Measurements from ENCODE around the gene ZC3H12D.
"Not testable (repeated sequence)": the region's sequence is repeated elsewhere in the genome, so short reads cannot be mapped to it uniquely, and the experiment has no call there.

ZC3H12D gene

DNA sequence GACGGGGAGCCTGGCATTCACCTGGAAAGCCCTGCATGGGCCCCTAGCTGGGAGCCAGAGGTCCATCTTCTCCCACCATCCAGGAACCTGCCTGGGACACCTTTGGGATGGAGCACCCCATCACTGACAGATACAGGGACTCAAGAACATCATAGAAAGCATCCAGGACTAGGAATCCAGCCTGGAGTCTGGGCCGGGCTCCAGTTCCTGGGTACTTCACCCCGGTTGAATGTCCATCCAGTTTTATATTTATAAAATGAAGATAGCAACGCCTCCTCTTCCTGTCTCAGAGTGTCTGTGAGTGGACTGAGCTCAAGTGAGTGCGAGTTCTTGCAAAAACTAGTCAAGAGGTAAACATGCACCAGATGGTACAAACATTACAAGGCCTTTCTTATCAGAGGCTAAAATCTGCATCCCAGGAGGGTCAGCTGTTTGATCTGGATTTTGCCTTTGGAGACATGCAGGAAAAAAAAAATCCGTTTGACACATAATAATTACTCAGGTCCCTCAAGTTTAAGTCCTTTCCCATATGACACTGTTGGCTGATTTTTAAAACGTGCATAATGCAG is 27.4 kb downstream of the ZC3H12D start:
- DNase-seq, result no peak

DNA sequence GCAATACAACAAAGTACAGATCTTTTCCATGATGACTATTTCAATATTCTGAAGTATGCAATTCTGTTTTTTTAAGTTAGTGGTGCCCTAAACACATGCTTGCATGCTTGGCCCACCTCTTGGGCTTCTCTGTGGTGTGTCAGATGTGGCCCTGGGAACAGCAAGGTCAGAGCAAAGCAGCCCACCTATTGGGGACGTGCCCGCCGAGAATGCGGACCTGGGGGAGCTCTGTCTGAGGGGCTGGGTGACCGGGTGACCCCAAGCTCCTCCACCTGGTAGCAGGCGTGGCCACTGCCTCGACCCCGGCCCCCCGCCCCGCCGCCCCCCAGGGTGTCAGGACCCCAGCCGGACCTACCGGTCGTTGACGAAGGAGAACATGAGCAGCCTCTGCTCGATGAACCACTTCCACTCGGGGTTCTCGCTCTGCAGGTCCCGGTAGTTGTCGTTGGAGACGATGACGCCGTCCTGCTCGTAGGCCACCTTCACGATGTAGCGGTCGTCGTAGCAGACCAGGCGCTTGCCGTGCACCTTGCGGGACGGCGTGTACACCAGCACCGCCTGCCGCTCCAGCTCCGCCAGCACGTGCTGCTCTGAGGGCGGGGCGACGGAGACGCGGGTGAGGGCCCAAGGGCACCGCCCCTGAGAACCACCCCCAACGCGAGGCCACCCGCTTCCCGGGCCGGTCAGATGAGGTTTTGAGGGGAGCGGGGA is 28.3 kb downstream of the ZC3H12D start:
- no peak for DNase-seq

DNA sequence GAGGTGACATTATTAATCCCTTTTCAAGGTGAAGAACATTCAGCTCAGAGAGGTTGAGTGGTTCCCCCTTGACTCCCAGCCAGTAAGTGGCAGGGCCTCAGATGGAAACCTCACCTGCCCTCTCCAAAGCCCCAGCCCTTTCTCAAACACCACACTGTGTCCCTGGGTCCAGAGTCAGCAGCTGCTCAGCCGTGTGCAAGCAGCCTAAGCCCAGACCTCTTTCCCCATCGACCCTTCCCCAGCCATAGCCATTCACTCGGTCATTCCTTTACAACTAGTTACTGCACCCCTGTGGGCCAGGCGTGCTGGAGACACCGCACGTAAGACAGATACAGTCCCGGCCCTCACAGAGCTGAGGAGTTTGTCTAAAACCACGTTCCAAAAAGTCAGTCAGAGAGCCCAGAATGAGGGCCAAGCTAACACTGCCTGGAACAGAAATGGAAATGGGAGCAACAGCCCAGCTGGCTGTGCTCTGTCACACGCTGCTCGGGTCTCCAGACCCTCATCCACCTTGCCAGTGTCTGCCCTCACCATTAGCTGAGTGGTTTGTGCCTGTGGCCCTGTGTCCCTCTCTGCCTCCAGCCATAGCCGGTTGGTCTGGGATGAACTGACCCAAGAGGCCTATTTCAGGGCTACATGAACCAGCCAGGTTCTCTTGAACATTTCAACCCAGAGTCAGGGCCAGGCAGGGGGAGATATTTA is 29.6 kb downstream of the ZC3H12D start:
- no peak for DNase-seq

DNA sequence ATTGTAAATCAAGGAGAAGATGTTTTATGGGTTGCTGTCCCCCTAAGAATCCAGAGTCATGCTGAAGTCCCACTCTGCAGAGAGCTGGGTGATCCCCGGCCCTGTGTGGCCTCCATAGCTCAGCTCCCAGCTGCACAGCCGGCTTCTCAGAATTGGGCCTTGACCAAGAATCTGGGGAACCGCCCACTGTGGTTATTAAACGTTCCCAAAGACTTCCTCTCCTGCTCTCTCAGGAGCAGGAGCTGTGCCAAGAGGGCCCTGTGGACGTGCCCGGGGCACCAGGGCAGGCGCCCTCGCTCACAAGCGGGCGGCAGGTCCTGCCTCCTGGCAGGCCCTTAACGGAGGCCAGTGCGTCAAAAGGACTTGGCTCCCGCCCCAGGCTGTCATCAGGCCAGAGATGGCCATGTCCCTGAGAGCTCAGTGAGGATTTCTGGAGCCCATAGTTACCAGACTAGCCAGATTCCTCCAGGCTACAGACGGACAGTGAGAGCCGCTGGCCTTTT is 30.4 kb downstream of the ZC3H12D start:
- DNase-seq, result no peak

DNA sequence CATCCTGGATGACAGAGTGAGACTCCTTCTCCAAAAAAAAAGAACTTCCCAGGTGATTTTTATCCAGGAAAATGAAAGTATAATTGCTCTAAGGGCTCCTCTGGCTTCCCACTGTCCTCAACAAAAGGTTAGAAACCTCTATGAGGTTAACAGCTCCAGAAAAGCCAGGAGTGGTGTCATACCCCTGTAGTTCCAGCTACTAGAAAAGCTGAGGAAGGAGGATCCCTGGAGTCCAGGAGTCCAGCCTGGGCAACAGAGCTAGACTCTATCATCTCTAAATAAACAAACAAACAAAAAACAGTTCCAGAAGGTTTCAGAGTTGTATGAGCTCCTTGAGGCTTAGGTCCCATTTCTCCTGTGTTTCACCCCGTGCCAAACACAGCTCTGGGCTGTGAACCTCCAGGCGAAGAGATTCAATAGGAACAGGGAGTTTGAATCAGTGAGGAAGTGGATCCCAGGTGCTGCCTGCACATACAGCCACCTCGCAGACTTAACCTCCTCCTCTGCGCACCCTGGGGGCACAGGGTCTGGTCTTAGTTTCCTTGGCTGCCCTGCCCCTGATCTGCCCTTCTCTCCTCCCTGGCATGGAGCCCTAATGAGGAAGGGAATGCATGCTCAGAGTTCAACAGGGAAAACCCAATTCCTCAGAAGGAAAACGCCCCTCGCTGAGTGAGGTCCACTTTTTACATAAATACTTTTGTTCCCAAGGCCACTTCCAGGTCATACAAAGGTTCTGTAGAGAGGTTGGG is 31.0 kb downstream of the ZC3H12D start:
- DNase-seq, result no peak

DNA sequence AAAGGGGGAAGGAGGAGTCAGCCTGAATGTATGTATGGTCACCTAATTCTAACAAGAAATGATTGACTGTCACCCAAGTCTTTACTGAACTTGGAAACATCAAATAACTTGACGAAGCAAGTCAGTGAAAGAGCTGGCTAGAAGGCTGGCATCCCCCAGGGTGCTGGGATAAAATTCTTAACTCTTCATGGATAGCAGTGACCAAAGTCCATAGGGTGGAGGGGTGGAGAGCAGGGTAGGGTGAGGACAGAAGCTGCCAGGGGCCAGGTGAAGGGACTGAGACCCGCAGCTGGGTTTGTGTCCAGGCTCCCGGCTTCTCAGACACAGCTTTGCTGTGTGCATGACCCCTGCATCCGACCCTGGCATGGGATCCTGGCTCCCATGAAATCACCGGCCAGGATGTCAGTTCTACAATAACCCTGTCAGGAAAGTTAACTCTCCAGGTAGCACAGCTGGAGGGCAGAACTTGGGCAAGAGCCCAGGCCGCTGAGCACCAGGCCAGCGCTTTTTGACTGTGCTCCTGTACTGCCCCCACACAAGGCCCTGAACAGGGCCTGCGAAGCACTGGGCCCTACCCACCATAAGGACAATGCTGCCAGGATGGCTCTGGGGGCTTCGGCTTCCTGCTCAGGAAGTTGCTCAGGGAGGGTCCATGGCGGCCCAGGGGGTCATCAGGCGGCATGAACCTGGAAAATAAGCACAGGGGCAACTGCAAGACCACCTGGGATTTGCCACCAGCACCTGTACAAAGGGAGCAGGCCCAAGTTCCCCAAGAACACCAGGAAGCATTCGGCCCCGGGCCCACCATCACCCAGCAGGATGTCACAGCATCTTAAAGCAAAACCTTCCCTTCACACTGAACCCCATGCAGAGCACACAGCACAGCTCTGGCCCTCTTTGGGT is 32.5 kb downstream of the ZC3H12D start:
- DNase-seq, result no peak

DNA sequence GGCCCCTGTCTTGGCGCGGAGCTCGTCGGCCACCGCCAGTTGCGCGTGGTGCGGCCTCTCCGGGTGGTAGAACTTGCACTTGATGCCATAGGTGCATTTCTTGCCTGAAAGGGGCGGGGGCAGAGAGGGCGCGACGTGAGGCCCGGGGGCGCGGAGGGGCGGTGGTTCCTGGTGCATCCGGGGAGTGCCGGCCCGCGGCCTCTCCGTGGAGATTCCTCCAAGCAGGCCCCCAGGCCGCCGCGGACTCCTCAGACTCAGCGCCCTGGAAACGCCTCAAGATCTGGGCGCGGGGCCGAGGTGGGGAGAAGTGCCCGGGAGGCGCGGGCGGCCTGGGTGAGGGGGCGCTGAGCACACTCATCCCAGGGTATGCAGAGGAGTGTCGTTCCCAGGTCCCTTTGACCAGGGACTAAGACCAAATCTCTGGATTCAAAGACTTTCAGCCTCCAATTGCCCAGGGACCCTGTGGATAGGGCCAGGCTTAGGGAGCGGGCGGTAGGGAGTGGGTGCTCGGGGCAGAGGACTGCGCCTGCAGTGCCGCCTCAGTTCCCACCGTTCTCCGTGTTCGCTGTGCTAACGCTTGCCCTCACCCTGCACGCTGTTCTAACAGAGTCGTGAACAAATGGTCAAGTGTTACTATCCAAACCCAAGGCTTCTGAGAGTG is 33.3 kb downstream of the ZC3H12D start:
- DNase-seq, result no peak

DNA sequence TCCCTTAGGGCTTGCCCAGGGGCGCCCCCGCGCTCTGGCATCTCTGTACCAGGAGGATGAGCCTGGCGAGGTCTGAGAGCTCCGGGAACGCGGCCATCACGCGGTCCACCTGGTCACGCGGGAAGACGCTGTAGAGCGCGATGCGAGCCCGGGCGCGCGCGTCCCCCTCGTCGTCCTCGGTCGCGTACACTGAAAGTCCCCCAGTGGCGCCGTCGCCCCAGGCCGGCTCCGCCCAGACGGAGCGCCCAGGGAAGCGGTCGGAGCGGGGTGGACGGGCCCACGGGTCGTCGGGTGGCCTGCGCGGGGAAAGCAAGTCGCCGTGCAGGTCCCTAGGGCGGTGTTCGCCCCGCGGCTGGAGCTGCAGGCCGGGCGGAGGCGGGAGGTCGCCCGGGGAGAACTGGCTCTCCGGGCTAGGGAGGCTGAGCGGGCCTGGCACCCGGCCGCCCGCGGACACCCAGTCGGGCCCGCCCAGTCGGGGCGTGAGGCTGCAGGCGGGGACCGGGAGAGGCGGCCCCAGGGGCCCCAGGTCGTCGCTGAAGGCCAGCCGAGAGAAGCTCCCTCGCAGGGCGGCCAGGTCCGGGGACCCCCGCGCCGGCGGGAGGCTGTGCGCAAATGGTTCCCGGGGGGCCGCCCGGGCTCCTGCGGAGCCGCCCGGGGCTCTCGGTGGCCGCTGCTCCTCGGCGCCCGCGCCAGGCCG is 34.0 kb downstream of the ZC3H12D start:
- no peak for DNase-seq

DNA sequence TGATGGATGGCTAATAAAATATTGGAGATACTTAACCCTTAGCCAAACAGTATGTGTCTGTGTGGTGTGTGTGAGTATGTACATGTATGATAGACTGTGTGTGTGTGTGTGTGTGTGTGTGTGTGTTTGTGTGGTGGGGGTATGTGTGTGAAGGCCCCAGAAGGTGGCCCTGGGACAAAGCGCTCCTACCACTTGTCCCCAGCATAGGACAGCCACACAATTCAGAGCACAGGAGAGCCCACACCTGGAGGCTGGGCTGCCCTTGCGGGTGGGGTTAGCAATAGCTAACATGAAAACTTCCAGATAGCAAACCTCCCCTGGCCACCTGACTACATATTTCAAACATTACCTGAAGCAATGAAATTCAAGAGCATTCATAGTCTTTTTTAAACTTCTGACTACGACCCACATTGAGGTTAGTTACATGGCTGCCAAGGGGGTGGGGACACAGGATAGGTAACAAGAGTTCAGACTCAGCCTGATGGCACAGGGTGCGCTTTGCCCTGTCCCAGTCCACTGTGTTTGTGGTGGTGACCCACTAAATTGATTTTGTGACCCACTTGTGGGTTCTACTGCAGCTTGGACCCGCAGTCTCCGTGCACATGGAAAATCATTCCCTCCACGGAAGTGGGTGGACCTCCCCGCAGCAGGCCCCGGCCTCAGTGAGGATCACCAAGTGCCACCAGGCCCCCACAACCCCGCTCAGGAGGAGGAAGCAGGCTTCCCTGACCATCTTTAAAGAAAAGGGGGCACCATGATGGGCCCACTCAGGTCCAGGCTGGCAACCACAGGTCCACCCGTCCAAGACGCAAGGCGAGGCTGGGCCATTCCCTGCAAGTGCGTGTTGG is 34.8 kb downstream of the ZC3H12D start:
- no peak for DNase-seq

DNA sequence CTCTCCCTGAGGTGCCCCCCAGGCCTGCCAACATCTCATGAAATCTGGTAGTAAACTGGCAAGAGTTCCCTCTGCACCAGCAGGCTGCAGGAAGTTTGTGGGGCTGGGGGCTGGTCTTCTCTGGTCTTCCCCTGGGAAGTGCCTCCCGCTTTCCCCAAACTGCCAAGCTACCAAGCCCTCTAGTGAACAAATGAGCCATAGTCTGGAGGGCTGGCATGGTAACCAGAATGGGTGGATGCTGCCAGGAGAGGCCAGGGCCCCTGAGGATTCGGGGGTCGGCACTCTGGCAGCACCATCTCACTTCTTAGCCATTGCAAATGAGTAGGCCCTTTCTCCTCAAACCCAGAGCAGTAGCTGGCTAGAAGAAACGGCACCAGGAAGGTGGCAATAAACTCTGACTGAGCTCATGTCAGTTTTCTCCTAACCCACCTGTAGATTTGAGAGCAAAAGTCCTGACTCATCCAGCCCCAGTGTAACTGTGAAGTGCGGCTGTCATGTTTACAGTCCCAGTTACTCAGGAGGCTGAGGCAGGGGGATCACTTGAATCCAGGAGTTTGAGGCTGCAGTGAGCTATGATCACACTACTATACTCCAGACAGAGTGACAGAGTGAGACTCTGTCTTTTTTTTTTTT is 35.9 kb downstream of the ZC3H12D start:
- DNase-seq, result no peak

DNA sequence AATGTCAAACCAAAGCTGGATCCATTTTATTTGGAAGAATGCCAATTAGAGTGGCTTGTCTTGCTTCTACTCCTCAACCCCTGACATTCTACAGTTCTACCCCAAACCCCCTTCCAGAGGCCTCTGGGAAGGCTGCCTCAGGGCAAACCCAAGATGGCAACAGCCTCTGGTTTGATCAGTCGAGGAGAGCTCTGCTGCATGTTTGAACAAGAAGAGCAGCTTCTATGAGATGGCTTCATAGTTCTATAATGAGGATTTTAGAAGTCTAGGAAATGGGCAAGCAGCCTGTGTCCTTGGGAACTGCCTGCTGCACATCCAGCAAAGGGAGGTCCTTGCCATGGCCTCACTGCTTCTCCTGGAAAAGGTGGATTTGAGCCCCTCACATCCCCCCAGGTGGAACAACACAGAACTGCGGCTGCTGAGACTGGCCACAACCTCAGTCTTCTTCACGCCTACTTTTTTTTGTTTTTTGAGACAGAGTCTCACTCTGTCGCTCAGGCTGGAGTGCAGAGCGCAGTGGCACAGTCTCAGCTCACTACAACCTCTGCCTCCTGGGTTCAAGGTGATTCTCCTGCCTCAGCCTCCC is 37.9 kb downstream of the ZC3H12D start:
- DNase-seq, result no peak

DNA sequence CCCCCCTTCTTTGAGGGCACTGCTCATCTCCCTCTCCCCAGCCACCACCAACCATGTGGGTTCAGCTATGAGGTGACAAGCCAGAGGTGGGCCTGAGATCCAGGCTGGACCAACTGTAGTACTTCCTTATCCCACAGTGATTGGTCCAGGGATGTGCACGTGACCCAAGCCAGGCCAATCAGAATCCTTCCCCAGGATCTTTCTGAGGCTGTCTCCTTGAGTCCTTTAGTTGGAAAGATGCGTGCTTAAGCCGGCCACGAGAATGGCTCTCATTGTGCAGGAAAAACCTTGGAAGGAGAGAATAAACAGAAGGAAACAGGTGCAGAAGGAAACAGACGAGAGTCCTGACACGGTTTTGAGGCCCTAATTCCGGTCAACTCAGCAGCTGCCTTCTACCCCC is 39.2 kb downstream of the ZC3H12D start:
- no peak for DNase-seq

DNA sequence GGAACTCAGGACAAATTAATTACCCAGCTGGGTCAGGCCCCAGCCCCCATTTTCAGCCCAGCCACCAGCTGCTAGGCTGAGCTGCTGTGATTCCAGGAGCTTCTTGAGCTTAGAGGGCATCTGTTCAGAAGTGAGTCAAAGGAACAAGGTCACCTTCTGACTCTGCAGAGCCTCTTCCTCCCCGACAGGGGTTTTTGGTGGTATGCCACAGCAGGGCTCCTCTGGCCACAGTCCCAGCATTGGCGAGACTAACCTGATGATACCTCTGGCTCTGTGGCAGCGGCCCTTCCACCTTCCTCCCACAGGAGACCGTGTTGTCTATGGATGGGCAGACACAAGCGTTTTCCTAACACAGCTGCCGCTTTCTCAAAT is 39.7 kb downstream of the ZC3H12D start:
- no peak for DNase-seq

DNA sequence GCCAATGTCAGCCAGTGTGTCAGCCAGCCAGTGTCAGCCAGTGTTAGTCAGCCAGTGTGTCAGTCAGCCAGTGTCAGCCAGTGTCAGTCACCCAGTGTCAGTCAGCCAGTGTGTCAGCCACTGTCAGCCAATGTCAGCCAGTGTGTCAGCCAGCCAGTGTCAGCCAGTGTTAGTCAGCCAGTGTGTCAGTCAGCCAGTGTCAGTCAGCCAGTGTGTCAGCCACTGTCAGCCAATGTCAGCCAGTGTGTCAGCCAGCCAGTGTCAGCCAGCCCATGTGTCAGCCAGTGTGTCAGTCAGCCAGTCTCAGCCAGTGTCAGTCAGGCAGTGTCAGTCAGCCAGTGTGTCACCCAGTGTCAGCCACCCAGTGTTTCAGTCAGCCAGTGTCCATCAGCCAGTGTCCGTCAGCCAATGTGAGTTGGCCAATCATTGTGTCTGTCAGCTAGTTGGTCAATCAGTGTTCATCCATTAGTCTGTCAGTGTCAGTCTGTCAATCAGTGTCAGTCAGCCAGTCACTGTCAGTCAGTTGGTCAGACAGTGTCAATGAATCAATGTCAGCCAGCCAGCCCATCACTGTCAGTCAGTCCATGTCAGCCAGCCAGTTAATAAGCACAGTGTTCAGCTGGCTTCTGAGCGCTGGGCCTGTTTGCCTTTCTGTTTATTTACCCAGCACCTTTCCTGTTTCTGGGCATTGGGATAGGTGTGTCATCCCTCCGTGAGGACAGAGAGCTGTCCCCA is 40.3 kb downstream of the ZC3H12D start:
- not testable (repeated sequence) for DNase-seq

DNA sequence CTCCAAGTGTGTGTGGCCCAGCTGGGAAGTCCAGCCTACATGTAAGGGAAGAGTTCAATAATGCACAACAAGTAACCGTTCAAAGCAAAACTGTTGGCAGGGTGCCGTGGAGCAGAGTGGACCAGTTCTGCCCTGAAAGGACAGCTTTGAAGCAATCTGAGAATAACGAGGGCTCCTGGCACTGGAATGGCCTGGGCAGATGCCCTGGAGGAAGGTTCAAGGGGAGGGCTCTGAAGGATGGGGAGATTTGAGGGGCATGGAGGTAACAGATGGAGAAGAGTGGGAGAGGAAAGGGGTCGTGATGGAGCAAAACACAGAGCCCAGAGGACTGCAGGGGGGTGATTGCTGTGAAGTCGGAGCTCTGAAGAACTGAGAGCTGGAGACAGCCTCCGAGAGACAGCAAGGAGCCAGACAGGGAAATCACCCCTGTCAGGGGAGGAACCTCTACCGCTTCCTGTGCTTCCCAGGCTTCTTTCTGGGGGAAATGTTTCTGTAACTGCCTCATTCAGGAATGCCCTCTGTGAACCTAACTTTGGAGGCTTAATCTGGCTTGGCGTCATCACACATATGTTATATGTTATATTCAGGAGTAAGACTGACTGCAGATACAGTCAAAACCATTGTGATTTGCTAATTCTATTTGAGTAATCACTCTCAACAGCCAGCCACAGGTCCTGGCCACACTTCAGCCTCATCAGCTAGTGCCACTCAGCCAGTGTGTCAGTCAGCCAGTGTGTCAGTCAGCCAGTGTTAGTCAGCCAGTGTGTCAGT is 41.2 kb downstream of the ZC3H12D start:
- no peak for DNase-seq

DNA sequence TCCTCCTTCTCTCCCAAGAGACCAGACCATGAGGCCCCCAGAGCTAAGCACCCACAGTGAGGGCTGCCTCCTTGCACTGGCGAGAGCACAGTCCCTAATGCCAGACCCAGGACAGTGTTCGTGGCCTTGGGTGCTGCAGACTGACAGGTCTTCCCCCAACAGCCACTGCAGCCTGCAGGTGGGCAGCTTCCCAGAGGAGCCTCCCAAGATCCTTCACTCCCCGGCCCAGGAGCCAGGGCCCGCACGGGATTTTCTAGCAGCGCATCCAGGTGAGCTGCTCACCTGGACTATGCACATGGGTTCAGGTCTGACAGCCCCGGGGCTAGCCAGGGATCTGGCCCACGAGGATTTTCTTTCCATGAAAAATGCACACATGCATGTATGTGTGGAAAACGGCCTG is 43.1 kb downstream of the ZC3H12D start:
- no peak for DNase-seq

DNA sequence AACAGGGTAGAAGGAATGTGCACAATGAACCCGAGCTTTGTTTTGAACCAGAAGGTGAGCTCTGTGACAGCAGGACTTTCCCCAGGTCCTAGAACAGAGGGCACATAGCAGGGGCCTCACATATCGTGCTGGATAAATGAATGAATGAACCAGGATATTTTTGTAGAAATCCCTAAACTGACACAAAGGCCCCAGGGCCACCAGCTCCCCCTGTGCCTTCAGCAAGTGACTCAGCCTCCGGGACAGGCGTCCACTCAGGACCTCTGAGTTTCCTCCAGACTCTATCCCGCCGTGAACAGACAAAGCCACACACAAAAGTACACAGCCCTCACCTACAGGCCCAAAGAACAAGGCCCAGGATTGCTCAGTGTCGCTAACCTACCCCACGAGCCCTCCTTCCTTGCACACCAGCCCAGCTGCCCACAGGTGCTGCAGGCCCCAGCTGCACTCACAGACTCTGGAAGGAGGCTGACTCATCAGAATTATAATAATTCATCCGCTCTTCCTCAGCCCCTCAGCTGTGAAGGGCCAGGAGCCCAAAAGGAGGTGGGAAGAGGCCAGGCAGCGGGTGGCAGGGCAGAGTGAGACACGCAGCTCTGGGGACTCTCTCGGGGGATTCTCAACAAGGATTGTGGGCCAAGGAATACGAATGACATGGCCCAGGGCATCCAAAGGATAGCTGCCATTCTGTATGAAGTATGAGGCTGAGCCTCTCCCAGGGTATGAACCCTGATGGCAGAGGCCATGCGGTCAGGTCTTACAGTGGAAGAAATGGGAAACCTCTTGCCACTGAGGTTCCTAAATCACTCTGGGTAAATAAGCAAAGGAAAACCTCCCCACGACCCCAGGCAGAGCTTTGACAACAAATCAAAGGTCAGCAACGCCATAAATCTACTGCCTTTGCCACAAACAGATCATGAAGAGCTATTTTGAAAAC is 43.8 kb downstream of the ZC3H12D start:
- no peak for DNase-seq

Data from NCI-H2107 (cell line).